HL-60/S4 treated with phorbol 12-myristate 13-acetate at 8.2 ng/mL for 4 days and 3 days (cell line): ENCODE data around the gene MARCHF5.

Experiments
- in situ Hi-C: fragments of 300-500 bp; cut with MboI; formaldehyde crosslinking; loops from 2 replicates; pipeline ENCODE4 v1.15.0; 2022; ENCODE audit warnings: low sequenced_read_pairs

Gene MARCHF5, protein sequence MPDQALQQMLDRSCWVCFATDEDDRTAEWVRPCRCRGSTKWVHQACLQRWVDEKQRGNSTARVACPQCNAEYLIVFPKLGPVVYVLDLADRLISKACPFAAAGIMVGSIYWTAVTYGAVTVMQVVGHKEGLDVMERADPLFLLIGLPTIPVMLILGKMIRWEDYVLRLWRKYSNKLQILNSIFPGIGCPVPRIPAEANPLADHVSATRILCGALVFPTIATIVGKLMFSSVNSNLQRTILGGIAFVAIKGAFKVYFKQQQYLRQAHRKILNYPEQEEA

DNA sequence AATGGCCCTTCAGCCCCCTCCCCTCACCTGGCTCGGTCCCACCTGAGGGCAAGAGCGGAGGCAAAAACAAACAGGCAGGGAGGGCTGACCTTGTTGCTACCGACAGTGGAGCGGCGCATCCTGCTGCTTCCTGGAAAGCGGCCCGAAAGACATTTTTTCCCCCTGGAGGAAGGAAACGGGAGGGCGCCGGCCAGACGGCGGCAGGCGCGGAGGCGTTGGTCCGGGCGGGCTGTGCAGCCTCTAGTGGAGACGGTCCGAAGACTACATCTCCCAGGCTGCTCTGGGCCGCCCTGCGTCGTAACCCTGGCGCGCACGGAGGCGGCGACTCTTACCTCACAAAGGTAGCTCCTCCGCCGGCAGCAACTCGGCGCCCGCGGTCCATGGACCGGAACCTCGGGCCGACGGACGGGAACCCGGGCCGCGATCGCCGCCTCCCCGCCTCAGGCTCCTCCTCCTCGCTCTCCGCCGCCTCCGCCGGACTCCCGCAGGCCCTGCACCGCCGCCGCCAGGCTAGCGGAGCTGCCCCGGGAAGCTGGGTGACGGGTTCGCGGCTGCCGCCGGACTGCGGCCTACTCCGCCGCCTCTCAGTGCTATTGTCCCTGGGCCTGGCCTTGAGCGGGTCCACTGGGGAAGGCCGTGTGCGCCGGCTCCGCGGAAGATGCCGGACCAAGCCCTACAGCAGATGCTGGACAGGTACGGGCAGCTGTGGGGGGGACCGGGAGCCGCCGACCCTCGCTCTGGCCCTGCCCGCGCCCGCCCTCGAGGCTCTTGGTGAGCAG is at the start of gene MARCHF5, which contains the start of gene CPEB3:
Gene MARCHF5, plus strand, starts transcription at position 331 of the 779 bp plus-strand sequence. Its CDS starts 328 bp downstream, at position 659.
Gene CPEB3, minus strand, starts transcription at position 242 of the 779 bp plus-strand sequence. CDS start 50,728 bp downstream, outside the sequence.
- in situ Hi-C loops, result no loop called here

DNA sequence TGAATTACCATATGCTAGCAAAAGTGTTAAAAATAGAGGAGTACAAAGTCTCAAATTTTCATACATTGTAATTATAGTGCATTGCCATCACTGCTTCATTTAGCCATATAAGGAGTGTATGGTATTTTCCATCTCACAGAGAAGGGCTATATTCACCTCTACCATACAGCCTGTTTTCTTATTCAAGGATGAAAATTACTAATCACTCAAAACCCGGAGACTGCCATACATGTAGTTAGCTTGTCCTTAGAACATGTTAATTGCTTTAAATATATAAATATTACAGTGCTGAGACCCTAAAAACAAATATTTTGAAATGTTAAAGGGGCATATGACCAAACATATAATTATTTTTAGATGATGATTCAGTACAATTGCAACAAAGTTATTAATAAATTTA is 49.5 kb upstream of the MARCHF5 start:
- in situ Hi-C loops, result no loop called here

DNA sequence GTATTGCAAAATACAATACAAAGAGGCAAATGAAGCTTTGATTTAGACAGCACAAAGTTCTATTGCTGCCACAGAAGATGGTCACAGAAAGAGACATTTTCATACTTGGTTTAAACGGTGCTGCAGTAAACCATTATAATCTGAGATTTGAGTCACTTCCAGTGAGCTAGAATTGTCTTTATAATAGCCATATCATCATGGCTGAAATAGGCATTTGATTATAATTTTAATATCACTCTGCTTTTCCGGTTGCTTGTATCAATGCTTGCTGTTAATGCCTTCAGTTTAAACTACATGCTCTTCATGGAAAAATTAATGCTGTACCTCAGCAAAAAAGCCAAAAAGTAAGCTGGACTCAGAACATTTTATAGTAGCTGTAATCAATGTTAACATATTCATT is 48.6 kb upstream of the MARCHF5 start:
- in situ Hi-C loops, result no loop called here

DNA sequence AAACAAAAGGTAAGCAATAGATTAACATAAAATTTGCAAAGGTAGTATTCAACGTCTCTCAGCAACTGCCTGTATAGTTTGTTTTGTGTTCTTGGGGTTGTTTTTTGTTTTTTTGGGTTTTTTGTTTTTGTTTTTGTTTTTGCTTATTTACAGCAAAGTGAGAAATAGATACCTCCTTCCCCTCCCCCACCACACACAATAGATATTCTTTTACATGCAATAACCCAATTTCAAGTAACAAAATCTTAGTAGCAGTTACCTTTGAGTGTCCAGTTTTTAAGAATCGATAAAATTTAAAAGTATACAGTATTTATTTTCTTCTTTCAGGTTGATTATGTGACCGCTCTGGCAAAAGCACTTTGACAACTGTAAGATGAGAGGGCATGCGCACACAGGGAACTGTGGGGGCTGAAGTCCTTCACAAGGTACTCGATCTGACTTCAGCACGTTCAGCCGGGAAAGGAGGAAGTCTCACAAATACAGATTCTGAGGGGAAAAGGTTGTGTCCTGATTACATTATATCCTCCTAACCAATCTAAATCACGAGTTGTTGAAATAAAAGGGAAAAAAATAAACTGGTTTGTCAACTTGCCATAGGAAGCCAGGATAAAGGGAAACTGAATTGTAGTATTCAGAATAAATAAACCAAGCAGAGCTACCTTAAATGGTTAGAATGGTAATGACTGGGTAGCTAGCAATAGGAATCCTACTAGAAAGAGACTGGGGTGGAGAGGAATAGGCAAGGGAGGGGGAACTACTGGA is 47.9 kb upstream of the MARCHF5 start:
- in situ Hi-C loops, result no loop called here

DNA sequence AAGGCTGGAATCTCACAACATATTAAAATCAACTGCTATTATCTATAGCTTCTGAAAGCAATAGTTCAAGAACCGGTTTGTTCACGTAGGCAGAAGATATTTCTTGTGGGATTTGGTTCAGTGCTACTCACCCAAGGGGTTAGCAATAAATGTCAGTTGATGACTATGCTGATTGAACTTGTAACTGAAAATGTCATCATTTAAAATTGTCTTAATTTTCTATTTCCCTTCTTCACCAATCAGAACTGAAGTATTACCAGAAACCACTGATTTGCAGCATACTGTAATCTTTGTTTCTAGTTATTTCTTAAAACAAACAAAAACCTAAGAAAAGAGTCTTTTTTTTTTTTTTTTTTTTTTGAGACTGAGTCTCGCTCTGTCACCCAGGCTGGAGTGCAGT is 46.2 kb upstream of the MARCHF5 start:
- in situ Hi-C loops, result no loop called here

DNA sequence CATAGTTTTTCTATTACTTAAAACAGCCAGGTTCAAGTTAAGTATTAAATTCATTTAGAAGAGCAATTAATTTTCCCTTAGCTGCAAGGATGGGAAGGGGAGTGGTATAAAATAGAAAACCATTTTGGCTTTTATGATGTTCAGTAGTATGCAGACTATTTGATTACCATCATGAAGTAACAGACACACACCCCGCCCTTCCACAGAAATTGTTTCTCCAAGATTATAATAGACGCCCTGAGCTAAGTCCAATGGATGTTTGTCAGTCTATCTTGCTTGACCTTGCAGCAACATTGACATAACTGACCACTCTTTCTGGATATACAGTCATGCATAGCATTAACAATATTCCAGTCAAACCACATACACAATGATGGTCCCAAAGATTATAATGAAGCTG is 42.4 kb upstream of the MARCHF5 start:
- in situ Hi-C loops, result no loop called here

DNA sequence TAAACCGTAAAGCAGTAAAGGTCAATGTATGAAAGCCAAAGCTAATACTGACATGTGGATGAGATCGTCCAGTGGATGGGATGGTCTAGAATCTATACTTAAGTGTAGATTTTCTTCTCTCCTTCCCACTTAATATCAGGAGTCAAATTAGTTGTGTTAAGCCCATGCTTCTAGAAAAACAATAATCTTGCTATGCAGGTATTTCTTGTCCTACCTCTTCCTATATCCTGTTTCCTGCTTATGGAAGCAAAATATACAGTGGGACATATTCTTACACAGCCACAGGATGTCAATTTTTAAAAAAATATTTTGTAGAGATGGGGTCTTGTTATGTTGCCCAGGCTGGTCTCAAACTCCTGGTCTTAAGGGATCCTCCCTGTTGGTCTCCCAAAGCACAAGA is 27.6 kb upstream of the MARCHF5 start:
- in situ Hi-C loops, result no loop called here

DNA sequence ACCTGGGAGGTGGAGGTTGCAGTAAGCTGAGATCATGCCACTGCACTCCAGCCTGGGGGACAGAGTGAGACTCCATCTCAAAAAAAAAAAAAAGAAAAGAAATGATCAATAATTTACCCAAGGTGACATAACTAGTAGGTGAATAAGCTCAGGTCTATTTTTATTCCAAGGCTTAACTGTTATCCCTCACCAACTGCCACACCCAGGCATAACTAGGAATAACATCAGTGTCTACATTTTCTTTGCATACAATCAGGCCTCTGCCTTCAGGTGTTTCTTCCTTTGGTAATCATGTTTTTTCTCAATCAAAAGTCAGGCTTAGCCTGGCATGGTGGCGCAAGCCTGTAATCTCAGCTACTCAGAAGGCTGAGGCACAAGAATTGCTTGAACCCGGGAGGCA is 26.7 kb upstream of the MARCHF5 start:
- in situ Hi-C loops, result no loop called here

DNA sequence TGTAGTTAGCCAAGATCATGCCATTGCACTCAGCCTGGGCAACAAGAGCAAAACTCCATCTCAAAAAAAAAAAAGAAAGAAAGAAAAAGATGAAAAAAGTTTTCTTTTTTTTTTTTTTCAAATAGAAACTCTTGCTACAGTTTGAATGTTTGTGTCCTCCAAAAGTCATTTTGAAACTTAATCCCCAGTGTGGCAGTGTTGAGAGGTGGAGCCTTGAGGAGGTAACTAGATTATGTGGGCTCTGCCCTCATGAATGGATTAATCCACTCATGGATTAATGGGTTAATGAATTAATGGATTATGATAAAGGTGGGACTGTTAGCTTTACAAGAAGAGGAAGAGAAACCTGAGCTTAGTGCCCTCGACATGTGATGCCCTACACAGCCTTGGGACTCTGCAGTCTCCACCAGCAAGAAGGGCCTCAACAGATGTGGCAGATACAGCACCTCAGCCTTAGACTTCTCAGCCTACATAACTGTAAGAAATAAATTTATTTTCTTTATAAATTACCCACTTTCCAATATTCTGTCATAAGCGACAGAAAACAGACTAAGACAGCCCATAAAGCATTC is 25.2 kb upstream of the MARCHF5 start:
- in situ Hi-C loops, result no loop called here

DNA sequence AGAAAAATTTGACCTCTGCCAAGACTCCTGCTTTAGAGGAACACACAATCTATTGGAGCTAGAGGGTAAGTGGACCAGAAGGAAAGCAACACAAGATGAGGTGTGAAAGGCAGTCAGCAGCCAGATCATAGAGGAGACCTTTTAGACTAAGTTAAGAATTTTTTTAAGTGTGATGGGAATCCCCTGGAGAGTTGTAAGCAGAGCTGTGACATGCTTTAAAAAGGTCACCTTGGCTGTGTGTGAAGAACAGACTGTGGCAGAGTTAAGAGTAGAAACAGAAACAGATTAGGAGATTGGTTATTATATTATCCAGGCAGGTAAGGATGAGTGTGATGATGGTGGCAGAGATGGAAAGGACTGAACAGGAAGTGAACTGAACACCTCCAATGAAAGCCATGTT is 23.6 kb upstream of the MARCHF5 start:
- in situ Hi-C loops, result no loop called here

DNA sequence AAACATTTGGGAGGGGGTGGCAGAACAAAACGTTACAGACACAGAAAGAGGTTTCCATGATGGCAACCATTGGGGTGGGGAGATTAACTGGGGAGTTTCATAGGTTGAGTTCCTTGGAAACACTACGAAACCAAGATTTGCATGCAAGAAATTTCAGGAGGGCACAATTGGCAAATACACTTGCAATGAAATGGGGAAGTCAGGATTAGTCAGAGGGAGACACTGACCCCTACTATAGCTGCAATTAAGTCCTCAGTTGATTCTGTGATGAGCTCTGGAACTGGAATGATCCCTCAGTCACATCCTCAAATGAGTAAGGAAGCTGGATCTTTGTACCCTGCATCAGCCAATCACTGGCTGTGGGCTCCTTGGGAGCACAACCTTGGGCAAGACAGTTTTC is 22.2 kb upstream of the MARCHF5 start:
- in situ Hi-C loops, result no loop called here

DNA sequence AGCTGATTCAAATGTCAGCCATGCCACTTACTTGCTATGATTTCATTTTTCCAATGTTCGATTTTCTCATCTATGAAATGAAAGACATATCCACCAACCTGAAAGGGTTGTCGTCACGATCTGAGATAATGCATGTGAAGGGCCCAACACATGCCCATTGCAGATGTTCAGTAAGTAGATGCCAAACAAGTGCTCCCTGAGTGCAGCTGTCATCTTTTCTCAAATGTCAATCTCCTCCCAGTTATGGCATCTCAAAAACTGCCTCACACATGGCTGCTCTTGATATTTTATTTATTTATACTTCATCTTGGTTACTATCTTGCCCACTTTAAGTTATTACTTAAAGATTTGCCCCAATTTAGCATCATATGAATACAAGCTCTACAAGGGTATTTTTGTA is 16.9 kb upstream of the MARCHF5 start:
- in situ Hi-C loops, result no loop called here

DNA sequence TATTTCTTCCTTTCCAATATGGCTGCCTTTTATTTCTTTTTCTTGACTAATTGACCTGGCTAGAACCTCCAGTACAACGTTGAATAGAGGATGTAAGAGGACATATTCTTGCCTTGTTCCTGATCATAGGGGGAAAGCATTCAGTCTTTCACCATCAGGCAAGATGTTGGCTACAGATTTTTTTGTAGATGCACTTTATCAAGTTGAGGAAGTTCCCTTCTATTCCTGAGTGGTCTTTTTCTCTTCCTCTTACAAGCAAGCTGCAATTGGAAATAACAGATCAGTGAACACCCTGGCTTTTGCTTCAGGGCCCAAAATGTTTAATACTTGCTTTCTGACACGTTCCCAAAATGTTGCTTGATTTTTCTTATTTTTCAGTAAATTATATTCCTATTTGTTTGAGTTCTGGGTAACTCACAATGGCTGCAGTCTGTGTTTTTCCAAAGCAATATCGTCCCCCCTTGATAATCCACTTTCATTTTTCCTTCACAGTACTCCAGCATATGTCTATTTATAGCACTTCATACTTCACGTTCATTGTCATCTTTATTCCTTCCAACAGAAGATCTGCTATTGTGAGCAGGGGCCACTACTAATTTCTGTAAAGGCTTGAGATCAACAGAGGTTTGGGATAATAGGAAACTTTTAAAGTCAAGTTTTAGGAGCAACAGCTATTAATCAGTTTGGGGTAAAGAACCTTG is 11.8 kb upstream of the MARCHF5 start:
- in situ Hi-C loops, result no loop called here

DNA sequence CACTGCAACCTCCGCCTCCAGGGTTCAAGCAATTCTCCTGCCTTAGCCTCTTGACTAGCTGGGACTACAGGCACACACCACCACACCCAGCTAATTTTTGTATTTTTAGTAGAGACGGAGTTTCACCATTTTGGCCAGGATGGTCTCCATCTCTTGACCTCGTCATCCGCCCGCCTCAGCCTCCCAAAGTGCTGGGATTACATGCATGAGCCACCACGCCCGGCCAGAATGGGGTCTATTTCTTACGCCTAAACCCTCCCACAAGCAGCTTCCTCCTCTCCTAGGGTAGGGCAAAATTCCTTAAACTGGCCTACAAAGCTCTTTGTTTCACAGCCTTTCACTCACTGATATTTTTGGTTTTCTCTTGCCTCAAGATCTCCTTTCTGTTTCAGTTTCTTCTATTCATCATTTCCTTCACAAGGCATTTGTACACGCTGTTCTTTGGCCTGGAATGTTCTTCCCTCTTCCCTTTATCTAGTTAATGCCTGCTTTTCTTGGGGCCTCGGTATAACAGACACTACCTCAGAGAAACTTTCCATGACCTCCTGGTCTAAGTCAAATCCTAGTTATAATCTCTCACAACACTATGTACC is 6.8 kb upstream of the MARCHF5 start:
- in situ Hi-C loops, result no loop called here

DNA sequence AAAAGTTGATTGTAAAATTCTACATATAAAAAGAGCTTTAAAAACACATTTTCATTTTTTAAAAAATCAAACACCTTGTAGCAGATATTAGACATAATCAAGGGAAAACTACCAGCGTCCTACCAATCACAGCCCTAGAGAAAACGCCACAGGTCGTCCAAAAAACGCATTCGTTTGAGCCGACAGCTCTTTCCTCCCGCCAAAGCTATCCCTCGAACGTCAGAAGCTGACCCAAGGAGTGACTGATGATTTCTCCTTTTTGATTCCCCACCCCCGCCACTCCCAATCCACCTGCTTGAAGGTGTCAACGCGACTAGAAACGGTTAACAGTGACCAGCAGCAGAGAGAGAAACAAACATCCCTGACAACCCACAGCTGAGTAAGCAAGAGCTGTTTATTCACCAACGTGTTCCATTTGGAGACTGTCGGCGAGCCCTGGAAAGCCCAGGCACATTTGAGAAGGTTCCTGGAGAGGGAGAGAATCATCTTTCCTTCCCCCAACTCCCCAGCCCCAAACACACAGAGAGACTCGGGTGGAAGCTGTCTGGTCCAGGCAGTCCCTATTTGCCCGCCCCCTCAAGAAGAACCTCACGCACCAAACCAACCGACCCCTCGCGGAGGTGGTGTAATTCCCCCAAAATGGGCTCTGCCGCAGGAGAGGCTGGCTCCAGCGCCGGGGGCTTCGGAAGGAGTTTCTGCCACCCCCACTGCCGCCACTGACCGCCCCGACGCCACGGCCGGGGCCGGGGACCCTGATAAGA is 711 bp upstream of the MARCHF5 start:
- in situ Hi-C loops, result no loop called here

DNA sequence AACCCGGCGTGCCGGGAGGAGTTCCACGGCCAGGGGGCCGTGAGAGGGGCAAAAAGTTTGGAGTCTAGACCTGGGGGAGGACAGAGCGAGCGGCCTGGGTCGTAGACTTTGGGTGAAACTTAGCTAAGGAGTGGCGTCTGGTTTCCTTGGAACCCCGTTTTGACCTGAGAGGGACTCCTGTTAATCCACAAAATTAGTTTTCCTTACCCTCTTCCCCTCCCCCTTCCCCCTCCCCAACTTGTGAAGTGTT is 574 bp downstream of the MARCHF5 start:
- in situ Hi-C loops, result no loop called here

DNA sequence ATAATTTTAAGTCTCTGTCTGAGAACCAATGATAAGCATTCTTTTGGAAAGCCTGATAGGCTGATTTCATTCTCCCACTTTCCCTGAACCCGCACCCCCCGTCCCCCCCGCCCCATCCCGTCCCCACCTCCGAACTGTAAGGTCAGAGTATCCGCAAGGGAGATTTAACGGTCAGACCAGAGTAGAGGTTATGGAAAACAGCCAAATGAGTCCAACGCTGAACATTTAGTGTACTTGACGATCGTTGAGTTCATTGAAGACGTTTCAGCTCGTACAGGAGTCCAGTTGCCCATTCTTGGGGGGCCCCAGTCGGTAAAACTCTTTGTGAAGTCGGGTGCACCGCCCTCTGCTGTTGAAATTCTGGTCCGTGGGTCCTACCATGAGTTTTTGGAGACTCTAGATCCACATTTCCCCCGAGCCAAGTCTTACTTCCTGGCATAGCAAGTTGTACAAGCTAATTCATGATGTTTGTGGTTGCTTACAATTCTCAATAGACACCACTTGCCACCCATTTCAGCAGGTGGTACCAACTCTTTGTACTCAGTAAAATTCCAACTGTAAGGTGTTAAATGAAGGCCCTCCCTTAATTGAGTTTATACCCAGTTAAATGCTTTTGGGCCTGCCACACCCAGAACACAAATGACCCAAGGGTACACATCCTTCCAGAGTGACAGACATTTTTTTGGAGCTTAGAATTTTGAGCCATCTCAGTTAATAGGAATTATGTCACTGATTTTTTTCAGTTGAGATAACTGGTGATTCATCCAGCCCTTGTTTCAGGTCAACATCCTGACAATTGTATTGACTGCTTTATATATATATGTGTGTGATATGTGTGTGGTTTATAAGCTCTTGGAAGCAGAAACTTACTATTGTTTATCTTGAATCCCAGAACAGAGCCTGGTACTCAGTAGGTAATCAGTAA is 1.2 kb downstream of the MARCHF5 start:
- in situ Hi-C loops, result no loop called here

DNA sequence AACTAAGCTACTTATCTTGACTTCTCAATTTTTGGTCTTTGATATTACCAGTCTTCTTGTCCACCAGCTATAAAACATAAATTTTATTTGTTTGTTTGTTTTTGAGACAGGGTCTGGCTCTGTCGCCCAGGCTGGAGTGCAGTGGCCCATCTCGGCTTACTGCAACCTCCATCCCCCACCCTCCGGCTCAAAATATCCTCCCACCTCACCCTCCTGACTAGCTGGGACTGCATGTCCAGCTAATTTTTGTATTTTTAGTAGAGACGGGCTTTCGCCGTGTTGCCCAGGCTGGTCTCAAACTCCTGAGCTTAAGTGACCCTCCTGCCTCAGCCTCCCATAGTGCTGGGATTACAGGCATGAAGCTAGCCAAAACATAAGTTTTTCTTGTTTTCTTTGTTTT is 7.5 kb downstream of the MARCHF5 start:
- in situ Hi-C loops, result no loop called here

DNA sequence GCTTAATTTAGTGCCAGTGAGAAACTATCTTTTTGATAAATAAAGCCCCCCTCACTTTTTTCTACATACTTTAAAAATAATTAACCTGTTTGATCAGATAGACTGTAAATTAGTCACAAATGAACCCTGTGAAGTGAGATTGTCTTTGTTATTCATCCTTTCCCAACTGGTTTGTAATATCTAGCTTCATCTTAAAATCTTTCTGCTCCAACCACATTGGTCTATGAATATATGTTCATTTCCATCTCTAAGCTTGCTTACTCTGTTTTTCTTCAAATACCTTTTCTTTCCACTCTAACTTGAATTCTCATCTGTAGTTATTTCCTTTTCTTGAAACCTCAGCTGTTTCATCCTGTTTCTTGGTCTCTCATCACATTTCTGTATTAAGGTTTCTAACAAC is 12.1 kb downstream of the MARCHF5 start:
- in situ Hi-C loops, result loop anchor here (25.0 kb wide), 1 partner anchor 216 kb away; no protein-coding TSS in a partner anchor
